GM12872 (cell line): ENCODE results near the gene SDCCAG8.

Source experiments
- CTCF ChIP-seq: IDR thresholded peaks from 3 replicates; pipeline ENCODE4 v1.5.1; 2011; ENCODE audit warnings: low read depth, mild to moderate bottlenecking, low read length, moderate library complexity; ENCODE audit not compliant: insufficient read depth

Gene SDCCAG8

GRCh38 chr1:243455760-243456651 is 200.2 kb downstream of the SDCCAG8 start:
- no peak for TF ChIP-seq CTCF

- TF ChIP-seq CTCF = no peak
These were observed 201.6 kb downstream of the SDCCAG8 start for GRCh38 chr1:243457363-243457982.

GRCh38 chr1:243459059-243459458 is 203.2 kb downstream of the SDCCAG8 start:
- no peak for TF ChIP-seq CTCF

GRCh38 chr1:243461700-243462099 is 205.9 kb downstream of the SDCCAG8 start:
- no peak for TF ChIP-seq CTCF

- TF ChIP-seq CTCF = no peak
These were observed 207.3 kb downstream of the SDCCAG8 start for GRCh38 chr1:243462929-243463697.

GRCh38 chr1:243465081-243465480 is 209.2 kb downstream of the SDCCAG8 start:
- no peak for TF ChIP-seq CTCF

GRCh38 chr1:243465738-243466137 is 209.9 kb downstream of the SDCCAG8 start:
- no peak for TF ChIP-seq CTCF
